H54 (cell line): ENCODE data around the gene OR4D2.
"Not testable (repeated sequence)": the region's sequence is repeated elsewhere in the genome, so short reads cannot be mapped to it uniquely, and the experiment has no call there.

Source experiments
- DNase-seq: peaks from one replicate; pipeline ENCODE4 v3.0.0; 2011; ENCODE audit warnings: low spot score, mixed read lengths; ENCODE audit not compliant: insufficient read length
- FAIRE-seq: peaks from 3 replicates; lab custom pipeline; 2011; peaks lifted over from hg19 to GRCh38; lab: Jason Lieb, UNC
- POLR2A ChIP-seq: IDR thresholded peaks from 2 replicates; pipeline ENCODE4 v1.6.1; 2011; ENCODE audit warnings: low read depth, mild to moderate bottlenecking, low read length

Gene OR4D2

GRCh38 chr17:58166682-58167081 lies at the start of gene OR4D2:
TSS of gene OR4D2 (plus strand) at chr17:58166982. CDS start at chr17:58169656, 2,674 bp downstream.
- TF ChIP-seq POLR2A: no peak
- FAIRE-seq (no peak), DNase-seq (no peak)

GRCh38 chr17:58117382-58117781 lies 49.4 kb upstream of the OR4D2 start:
- TF ChIP-seq POLR2A: no peak
- FAIRE-seq: no peak
- DNase-seq: no peak

GRCh38 chr17:58119491-58119890 lies 47.3 kb upstream of the OR4D2 start:
- FAIRE-seq: no peak
- TF ChIP-seq POLR2A: no peak
- DNase-seq: no peak

GRCh38 chr17:58120195-58120822 lies 46.5 kb upstream of the OR4D2 start:
- TF ChIP-seq POLR2A: no peak
- FAIRE-seq: no peak
- DNase-seq: peak; percentile 24

GRCh38 chr17:58121925-58122324 lies 44.9 kb upstream of the OR4D2 start:
- FAIRE-seq (peak; percentile 27), DNase-seq (peak; percentile 26)
- TF ChIP-seq POLR2A: no peak

- TF ChIP-seq POLR2A: no peak
- DNase-seq (no peak), FAIRE-seq (no peak)
Observed at GRCh38 chr17:58127846-58128245, 38.9 kb upstream of the OR4D2 start.

GRCh38 chr17:58132697-58133096 lies 34.1 kb upstream of the OR4D2 start:
- FAIRE-seq, DNase-seq: not testable (repeated sequence)

- FAIRE-seq: no peak
- DNase-seq: no peak
- no peak for TF ChIP-seq POLR2A
Observed at GRCh38 chr17:58136669-58137279, 30.0 kb upstream of the OR4D2 start.

- no peak for TF ChIP-seq POLR2A
- no peak for FAIRE-seq
- DNase-seq: no peak
Observed at GRCh38 chr17:58141505-58141904, 25.3 kb upstream of the OR4D2 start.

GRCh38 chr17:58143335-58143734 lies 23.4 kb upstream of the OR4D2 start:
- not testable (repeated sequence) for FAIRE-seq, DNase-seq

- DNase-seq (no peak), FAIRE-seq (no peak)
- TF ChIP-seq POLR2A: no peak
Observed at GRCh38 chr17:58144801-58145200, 22.0 kb upstream of the OR4D2 start.

- no peak for TF ChIP-seq POLR2A
- no peak for FAIRE-seq
- no peak for DNase-seq
Observed at GRCh38 chr17:58147930-58148434, 18.8 kb upstream of the OR4D2 start, which contains the start of gene OR4D1. TSS of gene OR4D1 (plus strand) at chr17:58148384. CDS start at chr17:58155154, 6,770 bp downstream.

- DNase-seq: no peak
- no peak for TF ChIP-seq POLR2A
- no peak for FAIRE-seq
Observed at GRCh38 chr17:58148609-58149008, 18.2 kb upstream of the OR4D2 start.

- no peak for TF ChIP-seq POLR2A
- FAIRE-seq: no peak
- DNase-seq: no peak
Observed at GRCh38 chr17:58150394-58150793, 16.4 kb upstream of the OR4D2 start.

- no peak for FAIRE-seq
- no peak for DNase-seq
- TF ChIP-seq POLR2A: no peak
Observed at GRCh38 chr17:58153046-58153445, 13.7 kb upstream of the OR4D2 start.
